Astrocyte of the spinal cord (primary cell): ENCODE measurements around the gene HAGH.

ENCODE experiments used
- DNase-seq: peaks from one replicate; pipeline ENCODE4 v3.0.0; 2011; ENCODE audit warnings: low read depth, low spot score
- H3K4me3 ChIP-seq: 2 replicates; pipeline ENCODE4 v1.5.1; 2011; ENCODE audit warnings: low read depth, mild to moderate bottlenecking, low read length, moderate library complexity
- CTCF ChIP-seq: IDR thresholded peaks from 2 replicates; pipeline ENCODE4 v1.5.1; 2012; ENCODE audit warnings: low read depth, mild to moderate bottlenecking, low read length, inconsistent platforms
- in situ Hi-C: cut with HindIII; loops from 2 replicates; pipeline ENCODE4 v1.10.0; 2017; ENCODE audit warnings: low sequenced_read_pairs

Gene HAGH

DNA sequence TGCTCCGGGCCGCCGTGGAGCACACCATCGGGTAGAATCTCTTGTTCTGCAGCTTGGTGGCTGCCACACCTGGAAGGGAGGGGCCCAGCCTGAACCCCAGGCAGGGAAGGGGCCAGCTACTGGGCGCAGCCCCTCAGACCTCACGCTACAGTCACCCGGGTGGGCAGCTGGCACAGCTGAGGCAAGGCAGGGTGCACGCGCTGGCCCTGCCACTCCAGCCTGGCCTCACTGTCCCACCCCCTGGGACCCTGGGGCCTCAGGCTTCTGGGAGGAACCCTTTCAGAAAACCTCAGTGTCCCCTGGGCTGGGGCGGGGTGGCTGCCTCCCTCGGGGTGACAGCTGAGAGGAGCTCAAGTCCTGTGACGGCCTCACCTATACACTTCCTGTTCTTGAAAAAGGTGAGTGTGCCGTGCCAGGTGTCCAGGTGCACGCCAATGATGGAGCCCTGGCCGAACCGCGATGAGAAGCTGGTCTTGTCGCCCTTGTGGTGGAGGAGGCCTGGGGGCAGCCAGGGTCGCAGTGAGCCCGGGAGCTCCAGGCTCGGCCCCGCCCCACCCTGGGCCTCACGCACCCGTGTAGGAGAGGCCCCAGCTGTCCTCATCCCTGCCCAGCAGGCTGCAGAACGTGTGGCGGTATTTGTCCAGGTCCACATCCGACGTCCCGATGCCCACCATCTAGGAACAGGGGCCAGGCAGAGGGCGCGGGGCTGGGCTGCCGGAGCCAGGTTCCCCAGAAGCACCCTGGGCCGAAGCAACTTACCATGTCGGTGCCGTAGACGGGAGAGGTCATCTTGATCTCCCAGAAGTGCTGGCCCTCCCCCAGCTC lies 49.0 kb downstream of the HAGH start:
- TF ChIP-seq CTCF, result no peak
- no peak for DNase-seq
- H3K4me3 ChIP-seq, result no peak overlapping the region
- in situ Hi-C loops, result no loop called here

DNA sequence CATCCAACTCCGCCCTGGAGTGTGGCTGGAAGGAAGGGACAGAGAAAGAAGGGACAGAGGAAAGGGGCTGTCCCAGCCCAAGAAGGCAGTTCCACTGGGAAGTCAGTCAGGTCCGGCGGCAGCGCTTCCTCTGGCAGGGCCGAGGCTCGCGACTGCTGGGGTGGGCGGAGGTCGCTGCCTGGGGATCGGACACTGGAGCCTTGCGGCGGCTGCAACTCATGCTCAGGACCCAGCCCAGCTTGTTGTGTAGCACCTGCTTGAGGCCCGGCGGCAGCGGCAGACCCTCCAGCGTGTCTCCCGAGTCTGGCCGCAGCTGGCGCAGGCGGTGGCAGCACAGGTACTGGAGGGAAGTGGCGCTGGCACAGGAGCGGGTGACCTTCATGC lies 49.6 kb downstream of the HAGH start:
- no peak for TF ChIP-seq CTCF
- DNase-seq, result no peak
- in situ Hi-C loops, result no loop called here
- no peak overlapping the region for H3K4me3 ChIP-seq

DNA sequence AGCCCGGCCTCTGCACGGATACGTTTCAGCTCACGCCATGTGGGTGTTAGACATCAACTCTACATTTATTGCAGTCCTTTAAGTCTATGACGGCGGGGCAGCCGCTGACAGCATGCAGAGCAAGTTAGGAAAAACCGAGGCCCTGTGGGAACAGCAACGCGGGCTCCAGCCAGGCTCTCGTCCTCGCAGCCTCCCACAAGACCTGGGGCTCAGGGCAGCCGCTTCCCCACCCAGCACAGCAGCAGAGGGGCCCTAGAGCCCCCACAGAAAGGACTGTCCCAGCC lies 50.0 kb downstream of the HAGH start:
- in situ Hi-C loops, result no loop called here

DNA sequence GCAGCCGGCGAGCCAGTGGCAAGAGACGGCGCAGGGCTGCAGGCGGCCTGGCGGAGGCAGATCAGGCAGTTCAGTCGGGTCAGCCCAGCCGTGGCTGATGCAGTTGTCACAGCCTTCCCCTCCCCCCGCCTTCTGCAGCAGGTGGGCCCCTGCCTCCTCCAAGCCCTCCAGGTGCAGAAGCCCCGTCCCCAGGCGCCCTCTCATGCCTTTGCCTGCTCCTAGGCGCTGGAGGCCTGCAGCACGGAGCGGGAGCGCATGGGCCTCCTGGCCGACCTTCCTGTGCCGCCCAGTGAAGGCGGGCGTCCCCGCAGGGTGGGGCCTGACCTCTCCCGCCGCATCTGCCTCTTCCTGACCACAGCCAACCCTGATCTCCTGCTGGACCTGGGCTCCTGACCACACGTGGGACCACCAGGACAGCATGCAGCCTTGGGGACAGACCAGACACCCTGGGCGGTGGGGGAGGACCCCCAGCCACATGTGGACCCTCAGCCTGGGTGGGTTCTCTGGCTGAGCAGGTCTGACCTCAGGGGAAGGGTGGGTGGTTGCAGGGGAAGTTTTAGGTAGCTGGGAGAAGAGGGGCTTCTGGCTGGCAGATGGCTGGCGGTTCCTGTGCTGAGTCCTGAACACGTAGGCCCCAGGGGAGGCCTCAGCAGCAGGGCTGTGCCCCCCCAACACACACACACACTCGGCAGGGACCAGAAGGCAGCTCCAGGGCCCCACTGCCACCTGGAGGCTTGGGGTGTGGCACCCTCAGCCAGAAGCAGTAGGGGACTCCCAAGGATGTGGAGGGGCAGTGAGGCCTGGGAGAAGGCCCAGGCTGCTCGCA lies 50.6 kb downstream of the HAGH start:
- no peak for TF ChIP-seq CTCF
- in situ Hi-C loops, result no loop called here
- H3K4me3 ChIP-seq, result no peak overlapping the region
- no peak for DNase-seq

More for the DNA sequence above, 50.0 kb downstream of the HAGH start:
- TF ChIP-seq CTCF, result no peak
- DNase-seq, result no peak
- H3K4me3 ChIP-seq, result no peak overlapping the region

DNA sequence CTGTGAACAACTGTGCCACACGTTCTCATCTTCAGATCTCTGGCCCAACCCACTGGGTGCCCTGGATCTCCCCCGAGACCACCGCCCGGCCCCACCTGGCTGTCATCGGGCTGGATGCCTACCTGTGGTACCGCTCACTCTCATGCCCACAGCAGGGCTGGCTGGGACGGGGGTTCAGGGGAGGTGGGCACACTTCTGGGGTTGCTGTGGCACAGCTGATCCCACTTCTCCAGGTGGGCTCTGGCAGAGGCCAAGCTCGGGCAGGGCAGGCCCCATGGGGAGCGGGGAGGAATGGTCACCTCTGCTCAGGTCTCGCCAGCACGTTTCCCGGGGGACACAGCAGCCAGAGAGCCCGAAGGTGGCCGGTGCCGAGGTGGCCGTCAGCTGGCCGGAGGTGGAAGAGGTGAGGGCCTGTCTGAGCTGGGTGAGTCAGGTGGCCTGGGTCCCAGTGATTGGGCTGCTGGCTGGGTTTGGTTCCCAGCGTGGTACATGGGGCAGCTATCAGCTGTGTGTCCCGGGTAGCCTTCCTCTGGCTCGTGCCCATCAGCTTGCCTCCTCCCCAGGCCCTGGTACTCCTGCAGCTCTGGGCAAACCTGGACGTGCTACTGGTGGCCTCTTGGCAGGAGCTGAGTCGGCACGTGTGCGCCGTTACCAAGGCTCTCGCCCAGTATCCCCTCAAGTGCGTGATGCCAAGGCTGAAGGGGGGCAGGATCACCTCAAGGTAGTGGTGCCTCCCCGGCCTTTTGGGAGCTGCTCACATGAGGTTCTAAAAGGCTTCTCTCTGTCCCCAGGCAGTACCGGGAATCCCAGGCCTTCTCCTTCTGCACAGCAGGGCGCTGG lies 51.4 kb downstream of the HAGH start:
- TF ChIP-seq CTCF, result no peak
- DNase-seq, result no peak
- no peak overlapping the region for H3K4me3 ChIP-seq
- in situ Hi-C loops, result no loop called here

GRCh38 chr16:1774448-1774780 lies 52.2 kb downstream of the HAGH start:
- in situ Hi-C loops, result no loop called here
- no peak for DNase-seq
- TF ChIP-seq CTCF, result no peak
- peak overlapping the region; percentile 72 for H3K4me3 ChIP-seq
